KG1 (cell line): ENCODE data around the gene MGAT2.
"Not testable (repeated sequence)": the region's sequence is repeated elsewhere in the genome, so short reads cannot be mapped to it uniquely, and the experiment has no call there.

Source experiments
- DNase-seq: peaks from one replicate; lab custom pipeline; 2025; lab: John Stamatoyannopoulos, UW

MGAT2 gene

GRCh38 chr14:49620182-49621113 lies at the start of gene MGAT2, which contains the start of gene RPL36AL:
Gene MGAT2, plus strand, starts transcription at chr14:49620799. Its CDS starts 470 bp downstream, at chr14:49621269.
Gene RPL36AL, minus strand, starts transcription at chr14:49620626. Its CDS starts 1,522 bp downstream, at chr14:49619104.
- DNase-seq: peak; percentile 91

GRCh38 chr14:49574038-49574437 lies 46.6 kb upstream of the MGAT2 start:
- DNase-seq: no peak

- DNase-seq: no peak
Measured at GRCh38 chr14:49578141-49578540, 42.5 kb upstream of the MGAT2 start.

- DNase-seq: no peak
Measured at GRCh38 chr14:49579841-49580240, 40.8 kb upstream of the MGAT2 start.

GRCh38 chr14:49581209-49582112 lies 39.1 kb upstream of the MGAT2 start:
- DNase-seq: no peak

GRCh38 chr14:49582113-49582977 lies 38.3 kb upstream of the MGAT2 start:
- DNase-seq: no peak

GRCh38 chr14:49583629-49584028 lies 37.0 kb upstream of the MGAT2 start:
- no peak for DNase-seq

GRCh38 chr14:49584058-49584457 lies 36.5 kb upstream of the MGAT2 start:
- DNase-seq: no peak

- not testable (repeated sequence) for DNase-seq
Measured at GRCh38 chr14:49584981-49585640, 35.5 kb upstream of the MGAT2 start.

GRCh38 chr14:49585803-49586672 lies 34.6 kb upstream of the MGAT2 start, which contains the start of gene RPS29:
Gene RPS29, minus strand, starts transcription at chr14:49586380. Its CDS starts 34 bp downstream, at chr14:49586346.
- peak; percentile 98 for DNase-seq

GRCh38 chr14:49586673-49587460 lies 33.7 kb upstream of the MGAT2 start:
- peak; percentile 70 for DNase-seq

- DNase-seq: no peak
Measured at GRCh38 chr14:49589387-49589786, 31.2 kb upstream of the MGAT2 start.

- DNase-seq: no peak
Measured at GRCh38 chr14:49593016-49593415, 27.6 kb upstream of the MGAT2 start.

GRCh38 chr14:49594347-49595091 lies 26.1 kb upstream of the MGAT2 start:
- no peak for DNase-seq

GRCh38 chr14:49598189-49598484 lies 22.5 kb upstream of the MGAT2 start:
- peak; percentile 13 for DNase-seq

- DNase-seq: peak; percentile 82
Measured at GRCh38 chr14:49598485-49599300, 21.9 kb upstream of the MGAT2 start, which contains the start of gene LRR1. Gene LRR1, plus strand, starts transcription at chr14:49598940. Its CDS starts 81 bp downstream, at chr14:49599021.

- DNase-seq: no peak
Measured at GRCh38 chr14:49607583-49607982, 13.0 kb upstream of the MGAT2 start.
